Measurements from ENCODE around the gene VPS26C. TPM values are rescaled to one million over a fixed set of nuclear protein-coding genes. Genes with fewer than 3 reads are reported as not detected.
A peak's percentile ranks its signal among the peaks of the same experiment; 100 is the strongest.
"Not testable (repeated sequence)": the region's sequence is repeated elsewhere in the genome, so short reads cannot be mapped to it uniquely, and the experiment has no call there.

Gene VPS26C
- total and polyA plus RNA-seq, 10 of the 15 experiments (the other 5 are each of a cell fraction or from before 2014, with no cell fraction given) = 32.5 to 65.1 (median 48.0) TPM

DNA sequence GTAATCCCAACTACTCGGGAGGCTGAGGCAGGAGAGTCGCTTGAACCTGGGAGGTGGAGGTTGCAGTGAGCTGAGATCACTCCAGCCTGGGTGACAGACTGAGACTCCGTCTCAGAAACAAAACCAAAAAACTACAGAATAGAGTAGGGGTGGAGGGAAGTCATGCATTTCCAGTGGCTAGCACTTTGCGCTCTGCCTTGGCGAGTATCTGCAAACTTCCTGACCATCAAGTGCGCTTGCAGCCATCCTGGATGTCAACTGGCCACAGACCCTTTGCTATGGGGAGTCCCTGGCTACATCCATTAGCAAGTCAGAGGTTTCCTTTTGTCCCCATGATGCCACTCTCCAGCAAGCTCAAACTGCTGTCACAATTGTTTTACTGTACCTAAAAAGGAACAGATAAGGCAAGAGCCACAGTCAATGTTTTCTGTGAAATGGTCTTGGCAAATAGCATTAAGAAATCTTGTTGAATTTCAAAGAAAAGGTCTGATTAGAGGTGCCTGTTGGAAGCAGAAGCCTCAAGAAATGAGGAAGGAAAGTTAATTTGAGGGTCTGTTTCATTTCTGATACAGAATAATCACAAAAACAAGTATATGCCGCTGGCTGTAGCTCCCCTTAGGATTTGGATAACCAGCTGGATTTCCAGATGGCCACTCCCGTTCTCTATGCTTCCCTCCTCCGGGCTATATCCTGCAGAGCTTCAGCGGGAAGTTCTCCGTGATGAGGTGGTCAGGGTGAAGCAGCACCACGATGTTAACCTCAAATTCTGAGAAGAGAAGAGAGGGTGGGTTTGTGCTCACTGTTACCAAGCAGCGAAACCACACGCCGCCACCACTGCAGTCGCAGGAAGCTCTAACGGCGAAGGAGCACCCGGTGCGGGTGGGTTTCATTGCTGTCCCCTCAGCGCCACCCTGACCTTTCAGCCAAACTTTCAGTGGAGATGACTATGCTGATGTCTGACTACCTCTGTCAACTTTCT lies 42.0 kb downstream of the VPS26C start:
- intact Hi-C loops (cut with micrococcal nuclease; ENCODE audit: unreplicated experiment) = no loop called here
- Histone ChIP-seq H3K4me2 (ENCODE audit: control insufficient read depth, insufficient read depth) (no peak overlapping the region), H3K27me3 (replicated peaks in 1 of 2; ENCODE audit: control insufficient read depth in 2 of 2, insufficient read depth in 2 of 2, low read length in 1 of 2) (no peaks in the 10 kb centered on the region), H3K4me1 (ENCODE audit: control insufficient read depth, insufficient read depth, low read length) (peaks cover 6% of the 10 kb centered on the region), H3K36me3 (ENCODE audit: control insufficient read depth in 2 of 2, insufficient read depth in 2 of 2, low read length in 1 of 2) (peaks cover 14 to 19% of the 10 kb centered on the region in 2 experiments), H4K20me1 (ENCODE audit: control insufficient read depth, insufficient read depth) (no peaks in the 10 kb centered on the region), H3K27ac (ENCODE audit: control insufficient read depth, insufficient read depth) (no peak overlapping the region), H3K4me3 (no peak overlapping the region), H2AFZ (ENCODE audit: control insufficient read depth, low read depth, low read length) (no peak overlapping the region), H3K9ac (ENCODE audit: control insufficient read depth, insufficient read depth, low read length) (no peak overlapping the region), H3K79me2 (ENCODE audit: control insufficient read depth, insufficient read depth, low read length) (no peaks in the 10 kb centered on the region), H3K9me3 (replicated peaks; ENCODE audit: control insufficient read depth, insufficient read depth, low read length) (no peaks in the 10 kb centered on the region; the same call in 2 of the 3 replicates)
- WGBS (ENCODE audit: insufficient coverage, insufficient replicate concordance, low lambda C conversion rate, missing lambda C conversion rate) = 89% methylated on average over 21 of the region's 21 CpGs
- CTCF ChIA-PET = no interaction called here
- no peak for TF ChIP-seq CREB1 (IDR thresholded peaks at IDR 0.05; ENCODE audit: low read depth)
- TF ChIP-seq RUNX3 (IDR thresholded peaks at IDR 0.05; ENCODE audit: low read length) = peak; percentile 37
- no TSS peak for BruUV-seq (replicated peaks)
- FAIRE-seq (no peak), DNase-seq (ENCODE audit: low read depth, low spot score) (no peak), ATAC-seq (no peak)
- POLR2A ChIA-PET = interaction anchor here (1.3 kb wide), 1 partner anchor 19 kb away, joined by 3 read pairs; no protein-coding TSS in a partner anchor
- RAD21 ChIA-PET (ENCODE audit: unreplicated experiment) = no interaction called here
- in situ Hi-C loops (cut with MboI) = no loop called here
- SMC1A ChIA-PET (ENCODE audit: uncharacterized antibody, unreplicated experiment) = interaction anchor here (0.7 to 1.5 kb wide), 2 partner anchors 32 to 34 kb away, joined by 4 read pairs; no protein-coding TSS in a partner anchor

DNA sequence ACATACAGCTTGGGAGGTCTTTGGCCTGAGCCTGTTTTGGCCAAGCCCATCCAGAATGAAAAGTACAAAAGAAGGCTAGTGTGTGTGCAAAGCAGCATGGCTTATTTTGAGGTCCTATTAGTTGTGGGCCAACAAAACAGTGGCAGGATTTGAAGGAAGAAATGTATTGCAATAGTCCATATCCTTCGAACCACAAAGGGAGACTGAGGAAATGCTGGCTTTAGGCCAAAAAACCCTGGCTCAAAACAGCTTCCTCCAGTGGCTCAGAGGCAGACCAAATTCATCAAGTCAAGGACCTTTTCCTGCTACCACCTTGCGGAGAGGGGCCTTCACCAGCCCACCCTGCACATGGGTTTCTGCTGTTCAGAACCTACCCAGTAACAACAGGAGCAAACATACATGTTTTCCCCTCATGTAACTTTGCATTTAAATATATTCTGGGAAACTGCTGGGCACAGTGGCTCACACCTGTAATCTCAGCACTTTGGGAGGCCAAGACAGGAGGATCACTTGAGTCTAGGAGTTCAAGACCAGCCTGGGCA lies 43.3 kb downstream of the VPS26C start:
- DNase-seq (ENCODE audit: low read depth, low spot score) (no peak), ATAC-seq (no peak), FAIRE-seq (no peak)
- intact Hi-C loops (cut with micrococcal nuclease; ENCODE audit: unreplicated experiment) (no loop called here), in situ Hi-C loops (cut with MboI) (no loop called here)
- ChIA-PET RAD21 (ENCODE audit: unreplicated experiment) (no interaction called here), CTCF (no interaction called here), SMC1A (ENCODE audit: uncharacterized antibody, unreplicated experiment) (interaction anchor here (1.5 to 1.8 kb wide), 2 partner anchors 9 to 33 kb away, joined by 4 to 6 read pairs; no protein-coding TSS in a partner anchor), POLR2A (interaction anchor here (0.9 kb wide), 1 partner anchor 44 kb away, joined by 3 read pairs; no protein-coding TSS in a partner anchor)
- Histone ChIP-seq H3K9ac (ENCODE audit: control insufficient read depth, insufficient read depth, low read length) (no peak overlapping the region), H3K9me3 (replicated peaks; ENCODE audit: control insufficient read depth, insufficient read depth, low read length) (no peaks in the 10 kb centered on the region; the same call in 2 of the 3 replicates), H3K27me3 (replicated peaks in 1 of 2; ENCODE audit: control insufficient read depth in 2 of 2, insufficient read depth in 2 of 2, low read length in 1 of 2) (no peaks in the 10 kb centered on the region), H4K20me1 (ENCODE audit: control insufficient read depth, insufficient read depth) (no peaks in the 10 kb centered on the region), H3K4me3 (no peak overlapping the region), H3K4me1 (ENCODE audit: control insufficient read depth, insufficient read depth, low read length) (peaks cover 9% of the 10 kb centered on the region), H3K36me3 (ENCODE audit: control insufficient read depth in 2 of 2, insufficient read depth in 2 of 2, low read length in 1 of 2) (peaks cover 11 to 19% of the 10 kb centered on the region in 2 experiments), H3K27ac (ENCODE audit: control insufficient read depth, insufficient read depth) (no peak overlapping the region), H3K4me2 (ENCODE audit: control insufficient read depth, insufficient read depth) (no peak overlapping the region), H3K79me2 (ENCODE audit: control insufficient read depth, insufficient read depth, low read length) (no peaks in the 10 kb centered on the region), H2AFZ (ENCODE audit: control insufficient read depth, low read depth, low read length) (no peak overlapping the region)
- WGBS (ENCODE audit: insufficient coverage, insufficient replicate concordance, low lambda C conversion rate, missing lambda C conversion rate) = 86% methylated on average over 2 of the region's 2 CpGs
- BruUV-seq (replicated peaks) = TSS peak; percentile 43
- TF ChIP-seq, protein P1, sequence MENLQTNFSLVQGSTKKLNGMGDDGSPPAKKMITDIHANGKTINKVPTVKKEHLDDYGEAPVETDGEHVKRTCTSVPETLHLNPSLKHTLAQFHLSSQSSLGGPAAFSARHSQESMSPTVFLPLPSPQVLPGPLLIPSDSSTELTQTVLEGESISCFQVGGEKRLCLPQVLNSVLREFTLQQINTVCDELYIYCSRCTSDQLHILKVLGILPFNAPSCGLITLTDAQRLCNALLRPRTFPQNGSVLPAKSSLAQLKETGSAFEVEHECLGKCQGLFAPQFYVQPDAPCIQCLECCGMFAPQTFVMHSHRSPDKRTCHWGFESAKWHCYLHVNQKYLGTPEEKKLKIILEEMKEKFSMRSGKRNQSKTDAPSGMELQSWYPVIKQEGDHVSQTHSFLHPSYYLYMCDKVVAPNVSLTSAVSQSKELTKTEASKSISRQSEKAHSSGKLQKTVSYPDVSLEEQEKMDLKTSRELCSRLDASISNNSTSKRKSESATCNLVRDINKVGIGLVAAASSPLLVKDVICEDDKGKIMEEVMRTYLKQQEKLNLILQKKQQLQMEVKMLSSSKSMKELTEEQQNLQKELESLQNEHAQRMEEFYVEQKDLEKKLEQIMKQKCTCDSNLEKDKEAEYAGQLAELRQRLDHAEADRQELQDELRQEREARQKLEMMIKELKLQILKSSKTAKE (IDR thresholded peaks at IDR 0.05; ENCODE audit: low read depth, poor library complexity, severe bottlenecking) = no peak

DNA sequence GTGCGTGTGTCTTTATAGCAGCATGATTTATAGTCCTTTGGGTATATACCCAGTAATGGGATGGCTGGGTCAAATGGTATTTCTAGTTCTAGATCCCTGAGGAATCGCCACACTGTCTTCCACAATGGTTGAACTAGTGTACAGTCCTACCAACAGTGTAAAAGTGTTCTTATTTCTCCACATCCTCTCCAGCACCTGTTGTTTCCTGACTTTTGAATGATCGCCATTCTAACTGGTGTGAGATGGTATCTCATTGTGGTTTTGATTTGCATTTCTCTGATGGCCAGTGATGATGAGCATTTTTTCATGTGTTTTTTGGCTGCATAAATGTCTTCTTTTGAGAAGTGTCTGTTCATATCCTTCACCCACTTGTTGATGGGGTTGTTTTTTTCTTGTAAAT lies 44.9 kb downstream of the VPS26C start:
- DNase-seq (ENCODE audit: low read depth, low spot score) = not testable (repeated sequence)

More for the DNA sequence above, 44.9 kb downstream of the VPS26C start:
- H3K27ac ChIP-seq (ENCODE audit: control insufficient read depth, insufficient read depth); in situ Hi-C loops (cut with MboI); BruUV-seq (replicated peaks); intact Hi-C loops (cut with micrococcal nuclease; ENCODE audit: unreplicated experiment); H3K79me2 ChIP-seq (ENCODE audit: control insufficient read depth, insufficient read depth, low read length); H3K9ac ChIP-seq (ENCODE audit: control insufficient read depth, insufficient read depth, low read length); RAD21 ChIA-PET (ENCODE audit: unreplicated experiment); H2AFZ ChIP-seq (ENCODE audit: control insufficient read depth, low read depth, low read length); H3K4me2 ChIP-seq (ENCODE audit: control insufficient read depth, insufficient read depth); H3K27me3 ChIP-seq (replicated peaks in 1 of 2; ENCODE audit: control insufficient read depth in 2 of 2, insufficient read depth in 2 of 2, low read length in 1 of 2); ATAC-seq; FAIRE-seq; H4K20me1 ChIP-seq (ENCODE audit: control insufficient read depth, insufficient read depth); H3K4me3 ChIP-seq; H3K9me3 ChIP-seq (replicated peaks; ENCODE audit: control insufficient read depth, insufficient read depth, low read length); POLR2A ChIA-PET; CTCF ChIA-PET; H3K4me1 ChIP-seq (ENCODE audit: control insufficient read depth, insufficient read depth, low read length): not testable (repeated sequence)
- WGBS (ENCODE audit: insufficient coverage, insufficient replicate concordance, low lambda C conversion rate, missing lambda C conversion rate) = 64% methylated on average over 3 of the region's 3 CpGs
- H3K36me3 ChIP-seq (ENCODE audit: control insufficient read depth in 2 of 2, insufficient read depth in 2 of 2, low read length in 1 of 2) = peaks cover 4 to 11% of the 10 kb centered on the region in 2 experiments
- SMC1A ChIA-PET (ENCODE audit: uncharacterized antibody, unreplicated experiment) = interaction anchor here (1.8 kb wide), 1 partner anchor 10 kb away, joined by 6 read pairs; no protein-coding TSS in a partner anchor
